ENCODE measurements around the gene CDC123. TPM values are rescaled to one million over a fixed set of nuclear protein-coding genes. Genes with fewer than 3 reads are reported as not detected.

Gene CDC123
- 111 TPM for total RNA-seq

GRCh38 chr10:12195603-12196506 lies at the start of gene CDC123, which contains the start of gene NUDT5:
Gene CDC123, plus strand, starts transcription at chr10:12196188. Its CDS starts 58 bp downstream, at chr10:12196246.
Gene NUDT5, minus strand, starts transcription at chr10:12195891. Its CDS starts 9,600 bp downstream, at chr10:12186291.

Other genes with a start within 250 kb of the CDC123 start
- 27.9 TPM for gene UPF2, start 153.4 kb upstream of the CDC123 start, total RNA-seq
- 74.2 TPM for gene DHTKD1, start 127.2 kb upstream of the CDC123 start, total RNA-seq
- 65.4 TPM for gene SEC61A2, start 66.5 kb upstream of the CDC123 start, total RNA-seq
- 48.8 TPM for gene NUDT5, start 297 bp upstream of the CDC123 start, total RNA-seq
- gene CAMK1D, start 153.4 kb downstream of the CDC123 start, total RNA-seq = 34.4 TPM

Measured in parietal lobe (tissue), 1 donor.